Measurements from ENCODE around the gene RYR3. TPM values are rescaled to one million over a fixed set of nuclear protein-coding genes. Genes with fewer than 3 reads are reported as not detected.

RYR3 gene
- total and polyA plus RNA-seq, 7 experiments from 2014 or later: 0.10 to 5.3 (median 1.2) TPM; not detected in 3

DNA sequence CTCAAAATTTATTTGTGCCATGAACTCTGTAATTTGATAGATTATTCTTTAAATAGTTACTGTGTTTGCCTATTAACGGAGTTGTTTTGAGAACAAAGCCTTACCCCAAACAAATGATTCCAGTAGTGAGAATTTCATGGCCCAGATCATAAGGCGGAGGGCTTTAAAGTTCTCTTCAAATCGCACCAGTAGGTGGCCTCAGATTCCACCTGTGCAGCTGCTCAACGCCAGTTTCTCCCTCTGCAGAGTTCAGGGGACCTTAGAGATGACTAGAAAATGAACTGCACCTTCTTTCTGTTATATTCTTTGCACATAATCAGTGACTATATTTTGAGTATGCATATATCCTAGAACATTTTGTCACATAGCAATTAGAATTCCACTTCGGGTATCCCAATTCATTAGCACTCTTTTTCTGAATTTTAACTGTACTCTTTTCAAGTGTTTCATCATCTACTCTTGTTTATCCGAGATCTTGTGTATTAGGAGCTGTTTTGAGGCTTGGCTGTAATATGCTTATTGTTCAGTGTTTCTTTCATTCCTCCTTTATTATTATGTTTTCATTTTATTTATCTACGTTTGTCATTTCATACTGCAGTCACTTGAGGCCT, 425.0 kb downstream of the RYR3 start:
- Histone ChIP-seq H3K4me1 (ENCODE audit: control insufficient read depth in 2 of 2, insufficient read depth in 2 of 2, low read length in 2 of 2) (no peaks in the 10 kb centered on the region), H3K36me3 (ENCODE audit: control insufficient read depth in 2 of 3, insufficient read depth in 3 of 3, low read length in 3 of 3) (no peaks in the 10 kb centered on the region), H3K9me3 (ENCODE audit: control insufficient read depth in 2 of 3, low read length in 3 of 3) (no peaks in the 10 kb centered on the region), H3K4me3 (ENCODE audit: low read length) (no peak overlapping the region), H3K27ac (ENCODE audit: low read depth, low read length) (no peak overlapping the region), H3K27me3 (ENCODE audit: control insufficient read depth in 2 of 2, insufficient read depth in 2 of 2, low read length in 2 of 2) (no peaks in the 10 kb centered on the region)
- peaks cover 0 to 4% (median 0%) of the 10 kb centered on the region in 5 donors for H3K27me3 Mint-ChIP-seq
- peak in 1 of 9 donors; percentile 11 for DNase-seq
- no peak overlapping the region for H3K27ac Mint-ChIP-seq
- H3K4me3 Mint-ChIP-seq: no peak overlapping the region
- no peaks in the 10 kb centered on the region for H3K9me3 Mint-ChIP-seq
- H3K4me1 Mint-ChIP-seq: peaks cover 0 to 4% (median 3%) of the 10 kb centered on the region in 7 donors
- CTCF ChIA-PET: interaction anchor here (1.1 kb wide), 1 partner anchor 16 kb away, joined by 3 read pairs; no protein-coding TSS in a partner anchor
- intact Hi-C loops (cut with micrococcal nuclease): loop anchor here in 1 of 2 donors (1.0 to 5.0 kb wide), 2 partner anchors 229 to 477 kb away; partner anchors contain the start of gene KATNBL1
- POLR2A ChIA-PET: no interaction called here
- H3K36me3 Mint-ChIP-seq: no peaks in the 10 kb centered on the region
- ATAC-seq: no peak

DNA sequence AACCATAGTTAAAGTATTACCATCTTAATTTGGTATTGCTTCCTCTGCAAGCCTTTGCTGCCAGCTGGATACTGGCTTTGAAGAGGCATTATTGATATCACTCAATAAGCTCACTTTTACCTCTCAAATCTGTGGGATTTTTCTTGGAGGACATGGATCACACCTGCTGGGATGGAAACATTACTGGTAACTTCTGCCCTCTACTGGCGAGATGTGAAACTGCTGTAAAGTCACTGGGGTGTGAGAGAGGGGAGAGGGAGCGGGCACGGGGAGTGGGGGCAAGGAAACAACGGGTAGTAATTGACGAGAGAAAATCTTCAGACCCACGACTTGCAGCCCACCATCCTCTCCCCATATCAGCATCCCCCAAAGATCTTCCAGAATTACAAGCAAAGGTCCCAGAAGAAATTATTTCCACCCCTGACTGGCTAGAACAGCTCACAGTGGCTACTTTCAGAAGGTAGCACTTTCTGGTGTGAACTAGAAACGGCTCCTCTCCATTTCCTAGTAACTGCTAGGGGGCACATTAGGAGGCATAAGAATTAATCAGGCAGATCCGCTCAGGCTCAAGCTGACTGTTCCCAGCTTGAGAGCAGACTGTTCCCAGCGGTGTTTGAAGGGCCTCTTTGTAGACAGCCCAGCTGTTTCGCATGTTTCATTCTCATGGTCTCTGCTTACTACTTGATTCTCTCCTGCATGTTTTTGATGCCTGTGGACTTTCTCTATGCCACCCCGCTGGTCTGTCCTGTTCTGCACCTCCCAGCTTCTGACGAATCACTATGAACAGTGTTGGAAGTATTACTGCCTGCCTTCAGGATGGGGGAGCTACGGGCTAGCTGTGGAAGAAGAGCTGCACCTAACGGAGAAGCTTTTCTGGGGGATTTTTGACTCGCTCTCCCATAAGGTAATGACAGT, 427.2 kb downstream of the RYR3 start:
- DNase-seq: peak in 6 of 9 donors; percentile 6 to 23 (median 7)
- Histone ChIP-seq H3K36me3 (ENCODE audit: control insufficient read depth in 2 of 3, insufficient read depth in 3 of 3, low read length in 3 of 3) (no peaks in the 10 kb centered on the region), H3K9me3 (ENCODE audit: control insufficient read depth in 2 of 3, low read length in 3 of 3) (no peaks in the 10 kb centered on the region), H3K4me1 (ENCODE audit: control insufficient read depth in 2 of 2, insufficient read depth in 2 of 2, low read length in 2 of 2) (no peaks in the 10 kb centered on the region), H3K4me3 (ENCODE audit: low read length) (no peak overlapping the region), H3K27ac (ENCODE audit: low read depth, low read length) (no peak overlapping the region), H3K27me3 (ENCODE audit: control insufficient read depth in 2 of 2, insufficient read depth in 2 of 2, low read length in 2 of 2) (no peaks in the 10 kb centered on the region)
- Mint-ChIP-seq H3K9me3 (no peaks in the 10 kb centered on the region), H3K4me3 (peak overlapping the region in 1 of 10 donors; percentile 21), H3K27ac (no peak overlapping the region), H3K36me3 (no peaks in the 10 kb centered on the region), H3K4me1 (peaks cover 0 to 4% (median 3%) of the 10 kb centered on the region in 7 donors), H3K27me3 (peaks cover 0 to 5% (median 0%) of the 10 kb centered on the region in 5 donors)
- intact Hi-C loops (cut with micrococcal nuclease): loop anchor here in 1 of 2 donors (5.0 kb wide), 1 partner anchor 474 kb away; the partner anchor contains the start of gene KATNBL1
- ChIA-PET CTCF (interaction anchor here (0.9 kb wide), 1 partner anchor 10 kb away, joined by 3 read pairs; no protein-coding TSS in a partner anchor), POLR2A (no interaction called here)
- ATAC-seq: no peak

DNA sequence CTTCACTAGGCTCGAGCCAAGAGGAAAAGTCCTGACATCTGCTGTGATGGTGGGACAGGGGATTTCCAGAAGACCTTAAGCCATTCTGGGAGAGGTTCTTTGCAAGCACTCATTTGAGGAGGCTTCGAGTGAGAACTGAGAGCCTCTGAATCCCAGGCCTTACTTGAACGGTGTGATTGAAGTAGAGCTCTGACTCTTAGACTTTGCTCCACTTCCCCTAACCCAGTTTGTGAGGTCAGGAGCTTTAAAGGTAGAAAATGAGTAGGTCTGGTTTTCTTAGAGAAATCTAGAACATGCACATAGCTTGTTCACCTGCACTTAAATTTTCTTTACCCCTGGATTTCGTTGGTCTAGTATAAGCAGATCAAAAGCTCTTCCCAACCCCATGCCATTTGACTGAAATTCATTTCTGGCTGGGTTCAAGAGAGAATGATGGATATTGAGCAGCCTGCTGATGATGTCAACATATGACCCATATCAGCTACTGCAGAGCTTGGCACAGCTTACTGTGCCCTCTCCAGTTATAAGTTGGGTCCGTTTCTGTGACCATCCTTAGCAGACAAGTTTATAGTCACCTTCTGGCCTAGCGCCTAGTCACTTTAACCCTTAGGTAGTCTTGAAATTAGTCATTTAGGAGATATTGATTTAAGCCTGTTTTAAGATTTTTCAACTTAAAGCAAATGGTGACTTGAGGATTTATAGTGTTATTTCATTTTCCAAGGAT, 428.3 kb downstream of the RYR3 start:
- no peaks in the 10 kb centered on the region for H3K27me3 ChIP-seq (ENCODE audit: control insufficient read depth in 2 of 2, insufficient read depth in 2 of 2, low read length in 2 of 2)
- no peak for ATAC-seq
- no peaks in the 10 kb centered on the region for H3K36me3 Mint-ChIP-seq
- ChIA-PET POLR2A (no interaction called here), CTCF (interaction anchor here (0.9 kb wide), 1 partner anchor 9 kb away, joined by 3 read pairs; no protein-coding TSS in a partner anchor)
- peaks cover 0 to 5% (median 3%) of the 10 kb centered on the region in 5 donors for H3K27me3 Mint-ChIP-seq
- H3K4me1 ChIP-seq (ENCODE audit: control insufficient read depth in 2 of 2, insufficient read depth in 2 of 2, low read length in 2 of 2): no peaks in the 10 kb centered on the region
- H3K9me3 Mint-ChIP-seq: no peaks in the 10 kb centered on the region
- H3K4me1 Mint-ChIP-seq: peaks cover 0 to 4% (median 3%) of the 10 kb centered on the region in 7 donors
- H3K4me3 Mint-ChIP-seq: no peak overlapping the region
- H3K27ac ChIP-seq (ENCODE audit: low read depth, low read length): no peak overlapping the region
- H3K4me3 ChIP-seq (ENCODE audit: low read length): no peak overlapping the region
- no peaks in the 10 kb centered on the region for H3K36me3 ChIP-seq (ENCODE audit: control insufficient read depth in 2 of 3, insufficient read depth in 3 of 3, low read length in 3 of 3)
- intact Hi-C loops (cut with micrococcal nuclease): loop anchor here in 1 of 2 donors (5.0 kb wide), 1 partner anchor 473 kb away; the partner anchor contains the start of gene KATNBL1
- no peak for DNase-seq
- H3K27ac Mint-ChIP-seq: no peak overlapping the region
- no peaks in the 10 kb centered on the region for H3K9me3 ChIP-seq (ENCODE audit: control insufficient read depth in 2 of 3, low read length in 3 of 3)

DNA sequence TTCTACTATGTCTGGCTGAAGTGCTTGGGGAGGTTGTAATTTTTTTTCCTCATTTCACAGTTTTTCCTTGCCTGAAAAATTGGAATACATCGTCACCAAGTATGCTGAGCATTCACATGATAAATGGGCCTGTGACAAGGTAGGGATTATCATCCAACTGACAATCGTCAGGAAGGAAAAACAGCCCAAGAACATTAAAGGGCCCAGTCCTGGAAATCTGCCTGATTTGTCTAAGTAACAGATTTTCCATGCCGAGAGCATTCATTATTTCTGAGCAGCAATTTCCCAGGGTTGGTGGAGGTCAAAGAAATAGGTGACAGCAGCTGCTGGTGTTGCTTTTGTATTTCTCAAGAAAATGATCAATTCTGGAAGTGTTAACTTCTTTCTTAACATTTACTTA, 431.5 kb downstream of the RYR3 start:
- no peaks in the 10 kb centered on the region for H3K36me3 ChIP-seq (ENCODE audit: control insufficient read depth in 2 of 3, insufficient read depth in 3 of 3, low read length in 3 of 3)
- peaks cover 0 to 4% (median 3%) of the 10 kb centered on the region in 7 donors for H3K4me1 Mint-ChIP-seq
- no peaks in the 10 kb centered on the region for H3K9me3 Mint-ChIP-seq
- ChIA-PET CTCF (no interaction called here), POLR2A (no interaction called here)
- intact Hi-C loops (cut with micrococcal nuclease): no loop called here
- H3K4me3 Mint-ChIP-seq: no peak overlapping the region
- H3K27ac ChIP-seq (ENCODE audit: low read depth, low read length): no peak overlapping the region
- H3K9me3 ChIP-seq (ENCODE audit: control insufficient read depth in 2 of 3, low read length in 3 of 3): no peaks in the 10 kb centered on the region
- no peaks in the 10 kb centered on the region for H3K36me3 Mint-ChIP-seq
- no peaks in the 10 kb centered on the region for H3K4me1 ChIP-seq (ENCODE audit: control insufficient read depth in 2 of 2, insufficient read depth in 2 of 2, low read length in 2 of 2)
- no peak for ATAC-seq
- no peak overlapping the region for H3K27ac Mint-ChIP-seq
- H3K4me3 ChIP-seq (ENCODE audit: low read length): no peak overlapping the region
- DNase-seq: no peak
- peaks cover 0 to 5% (median 3%) of the 10 kb centered on the region in 5 donors for H3K27me3 Mint-ChIP-seq
- no peaks in the 10 kb centered on the region for H3K27me3 ChIP-seq (ENCODE audit: control insufficient read depth in 2 of 2, insufficient read depth in 2 of 2, low read length in 2 of 2)

DNA sequence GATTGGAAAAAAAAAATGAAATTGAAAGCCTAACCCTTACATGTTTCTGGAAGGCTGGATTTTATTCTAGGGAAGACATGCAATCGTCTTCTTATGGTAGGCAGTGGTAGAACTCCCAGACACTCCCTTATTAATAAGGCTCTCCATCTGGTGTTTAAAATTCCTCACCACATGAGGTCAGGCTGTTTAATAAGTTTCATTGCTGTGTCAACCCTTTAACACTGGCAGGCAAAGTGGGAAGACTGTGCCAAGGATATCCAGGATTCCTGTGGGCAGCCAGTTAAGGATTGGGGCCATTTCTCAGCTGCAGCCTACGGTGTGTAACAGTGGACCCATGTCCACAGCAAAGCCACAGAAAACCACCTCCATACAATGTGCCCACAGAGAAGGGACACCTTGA, 432.0 kb downstream of the RYR3 start:
- Histone ChIP-seq H3K9me3 (ENCODE audit: control insufficient read depth in 2 of 3, low read length in 3 of 3) (no peaks in the 10 kb centered on the region), H3K27ac (ENCODE audit: low read depth, low read length) (no peak overlapping the region), H3K36me3 (ENCODE audit: control insufficient read depth in 2 of 3, insufficient read depth in 3 of 3, low read length in 3 of 3) (no peaks in the 10 kb centered on the region), H3K4me3 (ENCODE audit: low read length) (no peak overlapping the region), H3K4me1 (ENCODE audit: control insufficient read depth in 2 of 2, insufficient read depth in 2 of 2, low read length in 2 of 2) (no peaks in the 10 kb centered on the region), H3K27me3 (ENCODE audit: control insufficient read depth in 2 of 2, insufficient read depth in 2 of 2, low read length in 2 of 2) (no peaks in the 10 kb centered on the region)
- Mint-ChIP-seq H3K4me1 (peaks cover 0 to 2% (median 1%) of the 10 kb centered on the region in 7 donors), H3K36me3 (no peaks in the 10 kb centered on the region), H3K27me3 (peaks cover 0 to 5% (median 3%) of the 10 kb centered on the region in 5 donors), H3K27ac (no peak overlapping the region), H3K9me3 (no peaks in the 10 kb centered on the region), H3K4me3 (no peak overlapping the region)
- CTCF ChIA-PET: no interaction called here
- intact Hi-C loops (cut with micrococcal nuclease): no loop called here
- POLR2A ChIA-PET: no interaction called here
- ATAC-seq (no peak), DNase-seq (no peak)

DNA sequence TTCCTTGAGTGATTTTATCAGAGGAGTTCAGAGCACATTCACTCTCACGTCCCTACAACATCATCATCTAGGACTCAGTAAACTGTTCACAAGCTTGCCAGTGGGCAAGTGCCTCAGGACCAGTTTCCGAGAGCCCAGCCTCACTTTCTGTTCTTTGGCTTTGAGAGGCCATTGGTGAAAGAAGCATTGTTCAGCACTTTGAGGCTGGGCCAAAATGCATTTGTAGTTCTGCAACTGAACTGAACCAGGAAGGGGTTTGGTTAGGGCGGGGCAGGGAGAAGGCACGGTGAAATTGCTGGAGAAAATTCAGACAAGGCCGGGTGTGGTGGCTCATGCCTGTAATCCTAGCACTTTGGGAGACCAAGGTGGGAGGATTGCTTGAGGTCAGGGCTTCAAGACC, 435.4 kb downstream of the RYR3 start:
- no peaks in the 10 kb centered on the region for H3K9me3 ChIP-seq (ENCODE audit: control insufficient read depth in 2 of 3, low read length in 3 of 3)
- no peak overlapping the region for H3K4me3 Mint-ChIP-seq
- H3K27ac Mint-ChIP-seq: no peak overlapping the region
- no peaks in the 10 kb centered on the region for H3K27me3 ChIP-seq (ENCODE audit: control insufficient read depth in 2 of 2, insufficient read depth in 2 of 2, low read length in 2 of 2)
- POLR2A ChIA-PET: no interaction called here
- peaks cover 0 to 5% (median 0%) of the 10 kb centered on the region in 5 donors for H3K27me3 Mint-ChIP-seq
- no peaks in the 10 kb centered on the region for H3K36me3 ChIP-seq (ENCODE audit: control insufficient read depth in 2 of 3, insufficient read depth in 3 of 3, low read length in 3 of 3)
- peaks cover 0 to under 1% (median 0%) of the 10 kb centered on the region in 11 donors for H3K9me3 Mint-ChIP-seq
- no peak for DNase-seq
- intact Hi-C loops (cut with micrococcal nuclease): no loop called here
- H3K4me3 ChIP-seq (ENCODE audit: low read length): no peak overlapping the region
- H3K27ac ChIP-seq (ENCODE audit: low read depth, low read length): no peak overlapping the region
- H3K4me1 Mint-ChIP-seq: no peaks in the 10 kb centered on the region
- no peaks in the 10 kb centered on the region for H3K36me3 Mint-ChIP-seq
- CTCF ChIA-PET: no interaction called here
- ATAC-seq: no peak
- no peaks in the 10 kb centered on the region for H3K4me1 ChIP-seq (ENCODE audit: control insufficient read depth in 2 of 2, insufficient read depth in 2 of 2, low read length in 2 of 2)
